HepG2 (cell line): Measurements from ENCODE around the gene SLC34A3. TPM values are rescaled to one million over a fixed set of nuclear protein-coding genes. Genes with fewer than 3 reads are reported as not detected.
A peak's percentile ranks its signal among the peaks of the same experiment; 100 is the strongest.

Source experiments
- AKAP8 ChIP-seq: sonication (generic); formaldehyde crosslinking; IDR thresholded peaks from 2 replicates; pipeline ENCODE4 v1.5.1; 2020; ENCODE audit warnings: mild to moderate bottlenecking, missing genetic modification reagents
- ARNT ChIP-seq: fragments of 450-650 bp; IDR thresholded peaks from 2 replicates; pipeline ENCODE4 v1.6.1; 2017
- MEF2D ChIP-seq: sonication (generic); formaldehyde crosslinking; IDR thresholded peaks from 2 replicates; pipeline ENCODE4 v1.5.1; 2020; ENCODE audit warnings: mild to moderate bottlenecking, missing genetic modification reagents
- MIER2 ChIP-seq: IDR thresholded peaks from 2 replicates; pipeline ENCODE4 v1.6.1; 2016; ENCODE audit warnings: missing biosample characterization, missing genetic modification reagents
- RFX3 ChIP-seq: IDR thresholded peaks from 2 replicates; pipeline ENCODE4 v1.6.1; 2016; ENCODE audit warnings: missing biosample characterization, missing genetic modification reagents
- SMAD9 ChIP-seq: sonication (generic); formaldehyde crosslinking; IDR thresholded peaks from 2 replicates; pipeline ENCODE4 v1.5.1; 2020; ENCODE audit warnings: mild to moderate bottlenecking, missing genetic modification reagents
- TRIM22 ChIP-seq: fragments of 450-650 bp; IDR thresholded peaks from 2 replicates; pipeline ENCODE4 v1.6.1; 2017
- ZKSCAN1 ChIP-seq: fragments of 150-350 bp; IDR thresholded peaks from 2 replicates; pipeline ENCODE4 v1.6.1; 2014; ENCODE audit warnings: low read length
- ZNF234 ChIP-seq: sonication (generic); formaldehyde crosslinking; conservative IDR thresholded peaks from 2 replicates; pipeline ENCODE4 v1.5.1; 2020; ENCODE audit warnings: mild to moderate bottlenecking, missing genetic modification reagents
- ZNF24 ChIP-seq: fragments of 450-650 bp; IDR thresholded peaks from 2 replicates; pipeline ENCODE4 v1.6.1; 2017; ENCODE audit warnings: antibody characterized with exemption, mild to moderate bottlenecking
- ZNF280B ChIP-seq: sonication (generic); formaldehyde crosslinking; IDR thresholded peaks from 2 replicates; pipeline ENCODE4 v1.5.0; 2020; ENCODE audit warnings: missing genetic modification reagents, mild to moderate bottlenecking, borderline replicate concordance
- ZNF281 ChIP-seq: sonication (generic); formaldehyde crosslinking; IDR thresholded peaks from 2 replicates; pipeline ENCODE4 v1.4.0; 2020; ENCODE audit warnings: missing genetic modification reagents, borderline replicate concordance
- ZNF318 ChIP-seq: sonication (generic); formaldehyde crosslinking; IDR thresholded peaks from 2 replicates; pipeline ENCODE4 v1.4.0; 2020; ENCODE audit warnings: mild to moderate bottlenecking, missing genetic modification reagents
- ZNF747 ChIP-seq: sonication (generic); formaldehyde crosslinking; IDR thresholded peaks from 2 replicates; pipeline ENCODE4 v1.8.1; 2023; ENCODE audit warnings: missing genetic modification reagents, mild to moderate bottlenecking, borderline replicate concordance
- ZSCAN31 ChIP-seq: sonication (generic); formaldehyde crosslinking; IDR thresholded peaks from 2 replicates; pipeline ENCODE4 v1.5.0; 2020; ENCODE audit warnings: low read depth, mild to moderate bottlenecking, missing genetic modification reagents
- polyA plus RNA-seq, 8 experiments: library from polyadenylated mRNA; depleted of rRNA in 3 of 8; stranded (reverse) in 7 of 8; unstranded in 1 of 8; fragments of >200 nt; fragmentation: Illumina TruSeq in 4 of 8; extraction: Trizol in 4 of 8; gene quantifications; 2 replicates each; pipeline versions ENCODE4 v1.2.1 to v1.2.3, GENCODE V29; 2011 to 2016; ENCODE audit warnings: low read depth in 4 of 8, missing spikeins in 1 of 8, mixed read lengths in 1 of 8; ENCODE audit not compliant: insufficient read depth in 1 of 8
- total RNA-seq, 5 experiments: library from RNA; depleted of rRNA; stranded (reverse); fragments of >200 nt; fragmentation: Illumina TruSeq; extraction: Trizol; gene quantifications; 2 replicates each; pipeline ENCODE4 v1.2.3, GENCODE V29; 2016; ENCODE audit warnings: low read depth in 1 of 5

SLC34A3 gene
- total and polyA plus RNA-seq, 2 of the 13 experiments (the other 11 are each of a cell fraction or from before 2014, with no cell fraction given): 0.07 to 1.0 TPM

- TF ChIP-seq ZNF318 (CRISPR knock-in tag) (no peak), ZNF24 (no peak), ZSCAN31 (CRISPR knock-in tag) (peak; percentile 86), ZNF281 (CRISPR knock-in tag) (peak; percentile 64), RFX3 (CRISPR knock-in tag) (no peak), AKAP8 (peak; percentile 94), SMAD9 (no peak), MEF2D (CRISPR knock-in tag) (peak; percentile 86), TRIM22 (no peak), ZNF747 (CRISPR knock-in tag) (no peak), MIER2 (CRISPR knock-in tag) (0 out of 2 replicates have a peak, but pooled peaks have one; percentile 43), ZNF234 (CRISPR knock-in tag) (no peak), ZKSCAN1 (no peak), ZNF280B (CRISPR knock-in tag) (peak; percentile 88; the same call in 1 of the 2 replicates), ARNT (no peak)
Measured at GRCh38 chr9:137200311-137201204, 30.1 kb upstream of the SLC34A3 start, which contains the start of gene TPRN (continued).
